ENCODE data around the gene MOB1A. TPM values are rescaled to one million over a fixed set of nuclear protein-coding genes. Genes with fewer than 3 reads are reported as not detected.
A peak's percentile ranks its signal among the peaks of the same experiment; 100 is the strongest.

MOB1A gene
- total and polyA plus RNA-seq, 10 of the 15 experiments (the other 5 are each of a cell fraction or from before 2014, with no cell fraction given): 41.2 to 232 (median 172) TPM

GRCh38 chr2:74181739-74182138 is 3.1 kb upstream of the MOB1A start (continued):
- TF ChIP-seq, protein P1, sequence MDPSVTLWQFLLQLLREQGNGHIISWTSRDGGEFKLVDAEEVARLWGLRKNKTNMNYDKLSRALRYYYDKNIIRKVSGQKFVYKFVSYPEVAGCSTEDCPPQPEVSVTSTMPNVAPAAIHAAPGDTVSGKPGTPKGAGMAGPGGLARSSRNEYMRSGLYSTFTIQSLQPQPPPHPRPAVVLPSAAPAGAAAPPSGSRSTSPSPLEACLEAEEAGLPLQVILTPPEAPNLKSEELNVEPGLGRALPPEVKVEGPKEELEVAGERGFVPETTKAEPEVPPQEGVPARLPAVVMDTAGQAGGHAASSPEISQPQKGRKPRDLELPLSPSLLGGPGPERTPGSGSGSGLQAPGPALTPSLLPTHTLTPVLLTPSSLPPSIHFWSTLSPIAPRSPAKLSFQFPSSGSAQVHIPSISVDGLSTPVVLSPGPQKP (IDR thresholded peaks at IDR 0.05; ENCODE audit: low read depth, low read length): no peak
- peak; percentile 48; the same call in 1 of the 2 replicates for TF ChIP-seq POLR2AphosphoS5 (IDR thresholded peaks at IDR 0.05; ENCODE audit: low read length)
- no peak for TF ChIP-seq BRCA1 (IDR thresholded peaks at IDR 0.05; ENCODE audit: low read depth, low read length)
- TF ChIP-seq POLR2AphosphoS2 (IDR thresholded peaks at IDR 0.05; ENCODE audit: low read depth, low read length): no peak
- no peak; the same call in 1 of the 2 replicates for TF ChIP-seq NKRF (conservative IDR thresholded peaks at IDR 0.05)
- no peak for TF ChIP-seq CREM (IDR thresholded peaks at IDR 0.05; ENCODE audit: low read depth)
- TF ChIP-seq TCF12 (IDR thresholded peaks at IDR 0.05; ENCODE audit: low read depth, low read length): peak; percentile 89
- no peak for TF ChIP-seq NRF1 (conservative IDR thresholded peaks at IDR 0.05; ENCODE audit: low read depth, low read length)
- TF ChIP-seq ZSCAN29 (IDR thresholded peaks at IDR 0.05): no peak
- no peak for TF ChIP-seq SMARCA5 (IDR thresholded peaks at IDR 0.05)
- TF ChIP-seq TARDBP (IDR thresholded peaks at IDR 0.05; ENCODE audit: borderline replicate concordance): no peak
- 0 out of 2 replicates have a peak, but pooled peaks have one; percentile 23 for TF ChIP-seq CREB1 (IDR thresholded peaks at IDR 0.05; ENCODE audit: low read depth)
- TF ChIP-seq JUND (IDR thresholded peaks at IDR 0.05; ENCODE audit: low read depth, low read length): no peak
- TF ChIP-seq FOS (IDR thresholded peaks at IDR 0.05; ENCODE audit: borderline replicate concordance, extremely low read depth, insufficient read length): no peak
- TF ChIP-seq STAT3 (IDR thresholded peaks at IDR 0.05; ENCODE audit: low read depth, low read length): 0 out of 2 replicates have a peak, but pooled peaks have one; percentile 40
- TF ChIP-seq ZNF384 (IDR thresholded peaks at IDR 0.05; ENCODE audit: borderline replicate concordance, low read depth, low read length): peak; percentile 44; the same call in 1 of the 2 replicates
- TF ChIP-seq BHLHE40 (IDR thresholded peaks at IDR 0.05; ENCODE audit: borderline replicate concordance in 1 of 2, low read depth in 2 of 2, low read length in 1 of 2): peak in 1 of 2 experiments; percentile 36; a peak in 1 of 4 replicates
- TF ChIP-seq HDAC6 (IDR thresholded peaks at IDR 0.05; ENCODE audit: unreplicated experiment): no peak
- no peak for TF ChIP-seq RAD21 (IDR thresholded peaks at IDR 0.05; ENCODE audit: insufficient read depth, low read depth, low read length)
- TF ChIP-seq MYB (IDR thresholded peaks at IDR 0.05; ENCODE audit: borderline replicate concordance, low read depth, low read length): no peak
- TF ChIP-seq SKIL (IDR thresholded peaks at IDR 0.05; ENCODE audit: low read depth, poor library complexity, severe bottlenecking): peak; percentile 64
- peak; percentile 47; the same call in 1 of the 2 replicates for TF ChIP-seq BCL11A (IDR thresholded peaks at IDR 0.05; ENCODE audit: low read depth, low read length)
- no peak for TF ChIP-seq ZZZ3 (IDR thresholded peaks at IDR 0.05; ENCODE audit: control insufficient read depth, insufficient read length, low read depth)
- no peak for TF ChIP-seq ATF3 (IDR thresholded peaks at IDR 0.05; ENCODE audit: borderline replicate concordance, extremely low read depth, low read depth, low read length)

Measured in GM12878 (cell line).